HG03378 (cell line): ENCODE data around the gene PLEKHO1.
"Not testable (repeated sequence)": the region's sequence is repeated elsewhere in the genome, so short reads cannot be mapped to it uniquely, and the experiment has no call there.

Source experiments
- ATAC-seq: cut with Tn5 transposase; IDR thresholded peaks from one replicate; pipeline ENCODE4 v1.9.1; 2021; ENCODE audit warnings: mild to moderate bottlenecking, moderate library complexity; ENCODE audit not compliant: unreplicated experiment

The PLEKHO1 gene, protein sequence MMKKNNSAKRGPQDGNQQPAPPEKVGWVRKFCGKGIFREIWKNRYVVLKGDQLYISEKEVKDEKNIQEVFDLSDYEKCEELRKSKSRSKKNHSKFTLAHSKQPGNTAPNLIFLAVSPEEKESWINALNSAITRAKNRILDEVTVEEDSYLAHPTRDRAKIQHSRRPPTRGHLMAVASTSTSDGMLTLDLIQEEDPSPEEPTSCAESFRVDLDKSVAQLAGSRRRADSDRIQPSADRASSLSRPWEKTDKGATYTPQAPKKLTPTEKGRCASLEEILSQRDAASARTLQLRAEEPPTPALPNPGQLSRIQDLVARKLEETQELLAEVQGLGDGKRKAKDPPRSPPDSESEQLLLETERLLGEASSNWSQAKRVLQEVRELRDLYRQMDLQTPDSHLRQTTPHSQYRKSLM

GRCh38 chr1:150149271-150150132 is at the start of gene PLEKHO1:
Gene PLEKHO1, plus strand, starts transcription at chr1:150149916. Its CDS starts 342 bp downstream, at chr1:150150258.
- no peak for ATAC-seq

- no peak for ATAC-seq
Measured at GRCh38 chr1:150102986-150103385, 46.7 kb upstream of the PLEKHO1 start.

GRCh38 chr1:150106341-150106740 is 43.4 kb upstream of the PLEKHO1 start:
- ATAC-seq = no peak

- no peak for ATAC-seq
Measured at GRCh38 chr1:150109586-150109985, 40.1 kb upstream of the PLEKHO1 start.

DNA sequence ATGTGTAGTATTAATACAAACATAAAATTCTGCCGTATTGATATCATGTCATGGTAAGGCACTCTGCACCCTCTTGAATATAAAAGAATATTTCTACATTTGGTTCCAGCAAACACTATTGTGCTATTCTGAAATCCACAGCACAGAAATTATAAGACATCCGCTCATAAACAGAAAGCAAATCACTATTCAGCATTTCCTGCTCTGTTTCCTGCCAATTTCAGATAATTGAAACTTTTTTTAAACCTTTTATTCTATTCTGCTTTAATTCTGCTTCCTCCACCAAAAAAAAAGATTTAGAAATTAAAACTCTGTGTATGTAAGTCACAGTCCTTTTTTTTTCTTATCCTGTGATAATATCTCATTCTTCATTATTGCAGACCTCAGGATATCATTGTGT is 39.6 kb upstream of the PLEKHO1 start:
- ATAC-seq = no peak

GRCh38 chr1:150111670-150112069 is 38.0 kb upstream of the PLEKHO1 start:
- ATAC-seq = no peak

DNA sequence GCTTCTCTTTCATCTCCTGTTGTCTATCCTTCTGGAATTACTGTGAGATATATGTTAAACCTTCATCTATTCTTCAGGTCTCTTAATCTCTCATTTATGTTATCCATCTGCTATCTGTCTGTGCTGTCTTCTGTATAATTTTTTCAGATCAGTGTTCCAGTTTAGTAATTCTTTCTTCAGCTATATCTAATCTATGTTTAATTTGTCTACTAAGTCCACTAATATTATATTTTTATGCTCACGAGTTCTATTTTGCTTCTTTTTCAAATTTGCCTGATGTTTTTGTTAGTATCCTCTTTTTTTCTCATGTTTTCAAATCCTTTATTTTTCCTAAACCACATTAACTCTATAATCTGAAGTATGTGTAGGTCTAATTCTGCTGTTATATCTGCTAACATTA is 34.6 kb upstream of the PLEKHO1 start:
- ATAC-seq = no peak

DNA sequence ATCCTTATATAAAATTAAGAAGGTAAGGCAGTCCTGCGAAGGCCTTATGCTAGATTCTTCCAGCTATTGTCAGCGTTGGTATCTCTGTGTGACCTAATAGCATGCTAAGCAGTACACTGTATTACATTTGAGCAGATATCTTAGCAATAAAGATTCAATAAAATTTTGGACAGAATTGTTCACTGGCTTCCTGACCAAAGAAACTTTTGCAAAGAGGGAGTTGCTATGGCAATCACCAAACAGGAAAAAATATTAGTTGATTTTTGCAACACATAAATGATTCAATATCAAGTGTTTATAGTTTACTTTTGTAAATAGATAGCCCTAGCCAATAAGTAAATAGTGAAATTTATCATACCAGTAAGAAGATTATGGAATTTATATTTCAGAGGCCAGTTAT is 31.0 kb upstream of the PLEKHO1 start:
- no peak for ATAC-seq

GRCh38 chr1:150121236-150121862 is 28.4 kb upstream of the PLEKHO1 start:
- no peak for ATAC-seq

- ATAC-seq = no peak
Measured at GRCh38 chr1:150126811-150127210, 22.9 kb upstream of the PLEKHO1 start.

DNA sequence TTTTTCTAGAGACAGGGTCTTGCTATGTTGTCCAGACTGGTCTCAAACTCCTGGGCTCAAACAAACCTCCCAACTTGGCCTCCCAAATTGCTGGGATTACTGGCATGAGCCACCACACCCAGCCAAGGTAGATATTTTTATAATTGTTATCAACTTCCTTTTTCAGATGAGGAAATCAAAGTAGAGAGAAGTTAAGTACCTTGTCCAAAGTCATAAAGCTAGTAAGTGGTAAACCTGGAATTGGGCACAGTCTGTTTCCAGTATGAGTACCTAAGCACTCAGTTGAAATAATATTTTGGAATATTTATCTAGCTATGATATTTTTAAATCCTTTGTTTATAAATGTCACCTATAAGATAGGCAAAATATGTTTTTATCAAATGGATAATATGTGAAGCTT is 22.3 kb upstream of the PLEKHO1 start:
- ATAC-seq = no peak

- ATAC-seq = no peak
Measured at GRCh38 chr1:150127868-150128267, 21.8 kb upstream of the PLEKHO1 start.

GRCh38 chr1:150132372-150132771 is 17.3 kb upstream of the PLEKHO1 start:
- no peak for ATAC-seq

DNA sequence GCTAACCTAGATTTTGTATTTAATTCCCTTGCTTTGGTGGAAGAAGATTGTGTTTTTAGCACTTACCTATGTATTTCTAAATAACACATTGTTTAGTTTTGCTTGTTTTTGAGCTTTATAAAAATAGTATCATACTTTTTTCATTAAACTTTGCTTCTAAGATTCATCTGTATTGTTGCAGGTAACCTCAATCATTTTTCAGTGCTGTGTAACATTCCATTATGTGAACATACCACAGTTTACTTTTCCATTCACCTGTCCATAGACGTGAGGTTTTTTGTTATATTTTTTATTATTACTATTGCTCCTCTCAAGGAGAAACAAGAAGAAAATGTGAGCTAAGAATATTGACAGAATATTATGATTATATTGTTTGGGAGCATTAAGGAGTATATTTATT is 15.2 kb upstream of the PLEKHO1 start:
- ATAC-seq = no peak

DNA sequence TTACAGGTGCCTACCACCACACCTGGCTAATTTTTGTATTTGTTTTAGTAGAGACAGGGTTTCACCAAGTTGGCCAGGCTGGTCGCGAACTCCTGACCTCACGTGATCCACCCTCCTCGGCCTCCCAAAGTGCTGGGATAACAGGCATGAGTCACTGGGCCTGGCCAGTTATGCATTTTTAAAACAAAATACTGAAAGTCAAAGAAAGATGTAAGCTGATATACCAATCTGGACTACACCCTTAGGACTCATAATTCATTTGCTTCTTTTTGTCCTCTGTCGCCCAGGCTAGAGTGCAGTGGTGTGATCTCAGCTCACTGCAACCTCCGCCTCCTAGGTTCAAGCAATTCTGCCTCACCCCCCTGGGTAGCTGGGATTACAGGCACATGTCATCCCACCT is 14.3 kb upstream of the PLEKHO1 start:
- ATAC-seq = not testable (repeated sequence)

GRCh38 chr1:150138044-150138443 is 11.7 kb upstream of the PLEKHO1 start:
- no peak for ATAC-seq

DNA sequence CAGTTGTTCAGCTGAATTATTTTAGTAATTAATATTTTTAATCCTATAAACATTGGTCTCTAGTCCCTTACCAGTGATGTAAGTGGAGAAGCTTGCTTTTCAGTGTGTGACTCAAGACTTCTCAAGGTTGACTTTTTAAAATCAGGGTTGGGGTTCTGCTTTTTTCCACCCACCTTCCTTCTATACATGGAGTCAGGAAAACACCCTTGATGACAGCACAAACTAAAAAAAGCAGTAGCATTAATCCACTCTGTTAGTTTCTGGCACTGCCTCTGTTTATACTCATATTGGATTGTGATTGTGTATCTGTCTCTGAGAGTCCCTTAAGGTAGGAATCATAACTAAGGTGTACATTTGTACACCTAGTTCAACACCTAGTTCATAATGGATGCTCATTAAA is 8.3 kb upstream of the PLEKHO1 start:
- no peak for ATAC-seq

- no peak for ATAC-seq
Measured at GRCh38 chr1:150142083-150142482, 7.6 kb upstream of the PLEKHO1 start.

- ATAC-seq = no peak
Measured at GRCh38 chr1:150144606-150145005, 5.1 kb upstream of the PLEKHO1 start.

DNA sequence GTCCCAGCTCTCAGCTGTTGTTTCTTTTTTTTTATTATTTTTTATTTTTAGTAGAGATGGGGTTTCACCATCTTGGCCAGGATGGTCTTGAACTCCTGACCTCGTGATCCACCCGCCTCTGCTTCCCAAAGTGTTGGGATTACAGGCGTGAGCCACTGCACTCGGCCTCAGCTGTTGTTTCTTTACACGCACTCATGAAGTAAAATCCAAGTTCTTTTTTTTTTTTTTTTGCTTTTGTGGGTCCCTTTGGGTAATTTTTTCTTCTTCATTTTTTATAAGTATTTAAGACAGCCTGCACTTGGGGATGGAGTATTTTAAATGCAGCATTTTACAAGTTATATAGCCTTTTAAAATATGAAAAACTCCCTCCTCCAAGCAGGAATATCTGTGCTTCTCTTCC is 3.7 kb upstream of the PLEKHO1 start:
- not testable (repeated sequence) for ATAC-seq

DNA sequence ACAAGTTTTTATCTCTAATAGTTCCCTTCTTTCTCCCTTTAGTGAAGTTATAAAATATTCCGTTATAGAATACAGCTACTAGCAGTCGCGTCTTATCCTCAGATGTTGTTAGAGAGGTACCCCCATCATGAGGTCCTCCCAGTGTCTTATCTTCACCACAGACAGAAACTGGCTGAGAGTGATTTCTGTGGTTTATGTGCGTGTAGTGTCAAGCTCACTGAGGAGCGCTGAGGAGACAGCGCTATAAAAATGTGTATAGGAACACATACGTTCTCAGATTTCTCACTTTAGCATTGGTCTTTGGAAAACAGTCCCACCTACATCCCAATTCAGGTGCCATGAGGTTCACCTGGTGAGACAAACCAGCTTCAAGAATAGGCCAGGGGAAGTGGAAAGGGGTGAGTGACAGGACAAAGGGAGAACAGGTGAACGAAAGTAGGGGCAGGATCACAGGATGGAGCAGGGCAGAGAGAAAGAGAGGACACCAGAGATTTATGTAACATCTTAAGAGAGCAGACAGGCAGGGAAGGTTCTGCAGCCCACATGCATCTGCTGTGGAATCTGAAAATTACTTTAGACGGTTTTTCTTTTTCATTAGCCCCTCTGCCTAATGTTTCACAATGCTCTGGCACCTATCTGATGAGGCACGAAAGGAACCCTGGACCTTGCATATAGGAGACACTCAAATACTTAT is 2.7 kb upstream of the PLEKHO1 start:
- ATAC-seq = no peak
